ENCODE results near the gene ZGLP1.

- no peak for TF ChIP-seq CTCF (IDR thresholded peaks at IDR 0.05)
- no peak for TF ChIP-seq POLR2A (IDR thresholded peaks at IDR 0.05)
These were observed 15.3 kb downstream of the ZGLP1 start for GRCh38 chr19:10294368-10294697.

Data from breast epithelium (tissue), 3 donors.